Measurements from ENCODE around the gene C6orf89.
A peak's percentile ranks its signal among the peaks of the same experiment; 100 is the strongest.

C6orf89 gene

GRCh38 chr6:36871686-36872085 lies 14.1 kb upstream of the C6orf89 start:
- TF ChIP-seq, protein P1, sequence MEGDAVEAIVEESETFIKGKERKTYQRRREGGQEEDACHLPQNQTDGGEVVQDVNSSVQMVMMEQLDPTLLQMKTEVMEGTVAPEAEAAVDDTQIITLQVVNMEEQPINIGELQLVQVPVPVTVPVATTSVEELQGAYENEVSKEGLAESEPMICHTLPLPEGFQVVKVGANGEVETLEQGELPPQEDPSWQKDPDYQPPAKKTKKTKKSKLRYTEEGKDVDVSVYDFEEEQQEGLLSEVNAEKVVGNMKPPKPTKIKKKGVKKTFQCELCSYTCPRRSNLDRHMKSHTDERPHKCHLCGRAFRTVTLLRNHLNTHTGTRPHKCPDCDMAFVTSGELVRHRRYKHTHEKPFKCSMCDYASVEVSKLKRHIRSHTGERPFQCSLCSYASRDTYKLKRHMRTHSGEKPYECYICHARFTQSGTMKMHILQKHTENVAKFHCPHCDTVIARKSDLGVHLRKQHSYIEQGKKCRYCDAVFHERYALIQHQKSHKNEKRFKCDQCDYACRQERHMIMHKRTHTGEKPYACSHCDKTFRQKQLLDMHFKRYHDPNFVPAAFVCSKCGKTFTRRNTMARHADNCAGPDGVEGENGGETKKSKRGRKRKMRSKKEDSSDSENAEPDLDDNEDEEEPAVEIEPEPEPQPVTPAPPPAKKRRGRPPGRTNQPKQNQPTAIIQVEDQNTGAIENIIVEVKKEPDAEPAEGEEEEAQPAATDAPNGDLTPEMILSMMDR (IDR thresholded peaks at IDR 0.05; ENCODE audit: control insufficient read depth, insufficient read depth, low read depth, low read length, missing control alignments): no peak
- DNase-seq (ENCODE audit: low read depth): no peak
- H3K4me3 ChIP-seq (ENCODE audit: control insufficient read depth, low read depth, low read length): no peak overlapping the region

- DNase-seq (ENCODE audit: low read depth): no peak
- H3K4me3 ChIP-seq (ENCODE audit: control insufficient read depth, low read depth, low read length): no peak overlapping the region
- TF ChIP-seq, protein P1 (IDR thresholded peaks at IDR 0.05; ENCODE audit: control insufficient read depth, insufficient read depth, low read depth, low read length, missing control alignments): no peak
These were observed 12.6 kb upstream of the C6orf89 start for GRCh38 chr6:36873115-36873514.

- TF ChIP-seq, protein P1 (IDR thresholded peaks at IDR 0.05; ENCODE audit: control insufficient read depth, insufficient read depth, low read depth, low read length, missing control alignments): no peak
- DNase-seq (ENCODE audit: low read depth): no peak
- peak overlapping the region; percentile 71 for H3K4me3 ChIP-seq (ENCODE audit: control insufficient read depth, low read depth, low read length)
These were observed 11.9 kb upstream of the C6orf89 start for GRCh38 chr6:36873612-36874442.

- H3K4me3 ChIP-seq (ENCODE audit: control insufficient read depth, low read depth, low read length): peak within 1 kb of the TSS; percentile 71
- TF ChIP-seq, protein P1 (IDR thresholded peaks at IDR 0.05; ENCODE audit: control insufficient read depth, insufficient read depth, low read depth, low read length, missing control alignments): no peak
- peak; percentile 51 for DNase-seq (ENCODE audit: low read depth)
These were observed 11.1 kb upstream of the C6orf89 start, which contains the start of gene PPIL1 for GRCh38 chr6:36874443-36875249. PPIL1 (minus strand) TSS chr6:36874803; CDS start chr6:36874772, 31 bp downstream.

- TF ChIP-seq, protein P1 (IDR thresholded peaks at IDR 0.05; ENCODE audit: control insufficient read depth, insufficient read depth, low read depth, low read length, missing control alignments): no peak
- H3K4me3 ChIP-seq (ENCODE audit: control insufficient read depth, low read depth, low read length): peak overlapping the region; percentile 71
- no peak for DNase-seq (ENCODE audit: low read depth)
These were observed 10.5 kb upstream of the C6orf89 start for GRCh38 chr6:36875250-36875633.

GRCh38 chr6:36884610-36885009 lies 1.1 kb upstream of the C6orf89 start:
- TF ChIP-seq, protein P1 (IDR thresholded peaks at IDR 0.05; ENCODE audit: control insufficient read depth, insufficient read depth, low read depth, low read length, missing control alignments): no peak
- DNase-seq (ENCODE audit: low read depth): no peak
- no peak overlapping the region for H3K4me3 ChIP-seq (ENCODE audit: control insufficient read depth, low read depth, low read length)

All from AG09309 (cell line).